ENCODE data around the gene MED12L. TPM values are rescaled to one million over a fixed set of nuclear protein-coding genes. Genes with fewer than 3 reads are reported as not detected.
"Not testable (repeated sequence)": the region's sequence is repeated elsewhere in the genome, so short reads cannot be mapped to it uniquely, and the experiment has no call there.

Gene MED12L
- total RNA-seq, 4 donors from 2014 or later = 0.15 to 0.37 (median 0.22) TPM

DNA sequence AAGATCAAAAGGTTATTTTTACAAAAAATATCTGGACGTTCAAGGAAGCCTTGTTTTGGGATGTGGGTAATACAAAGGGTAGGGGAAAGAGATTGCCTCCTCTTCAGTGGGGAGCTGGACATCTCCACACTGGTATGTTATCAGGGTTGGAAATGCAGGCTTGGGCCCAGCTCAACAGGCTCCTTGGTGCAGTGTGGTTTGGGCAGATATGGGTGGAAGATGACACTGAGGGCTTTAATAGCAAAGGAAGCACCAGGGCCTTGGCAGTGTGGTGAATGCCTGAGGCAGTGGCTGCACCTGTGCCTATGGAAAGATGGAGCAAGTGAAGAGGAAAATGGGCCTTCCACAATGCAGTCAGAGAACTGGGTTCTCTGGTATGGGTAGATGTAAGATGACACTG is 11.2 kb upstream of the MED12L start:
- no peak for TF ChIP-seq CTCF (IDR thresholded peaks at IDR 0.05)
- no peak for TF ChIP-seq POLR2A (IDR thresholded peaks at IDR 0.05)
- H3K4me3 ChIP-seq (ENCODE audit: low read depth, poor library complexity, severe bottlenecking) = no peak overlapping the region
- intact Hi-C loops (cut with DNase I; ENCODE audit: low total_unique reads) = no loop called here
- 69 to 82% methylated on average over 1 of the region's 1 CpG for WGBS, 2 donors
- no peak for DNase-seq (ENCODE audit: low spot score in 2 of 2)

DNA sequence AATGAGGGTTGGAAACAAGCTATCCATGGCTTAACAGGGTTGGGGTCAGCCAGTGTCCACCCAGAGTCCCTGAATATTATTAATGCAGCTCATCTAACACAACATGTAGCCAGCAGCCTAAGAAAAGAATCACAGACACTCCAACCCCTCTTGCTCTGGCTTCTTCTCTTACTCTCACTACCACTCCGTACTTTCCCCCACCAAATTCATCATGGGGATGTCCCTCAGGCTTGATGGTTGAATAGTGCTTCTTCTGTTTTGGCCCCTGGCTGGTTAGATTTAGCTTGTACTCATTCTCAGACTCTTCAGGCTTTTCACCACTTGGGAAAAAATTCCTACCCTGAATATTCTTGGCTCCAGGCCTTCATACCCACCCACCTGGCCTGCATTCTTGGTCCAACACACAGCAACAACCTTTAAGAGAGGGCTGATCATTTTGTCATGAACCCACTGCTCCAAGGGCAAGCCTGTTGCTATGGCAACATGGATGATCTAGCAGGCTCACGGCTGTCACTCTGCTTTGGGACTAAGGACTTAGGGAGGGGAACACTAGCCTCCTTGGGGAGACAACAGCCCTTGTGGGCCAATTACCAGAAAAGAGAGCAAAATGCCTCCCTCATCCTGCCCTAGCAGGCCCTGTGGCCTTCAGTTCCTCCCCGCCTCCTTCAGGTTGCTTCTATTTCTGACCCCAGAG is 9.4 kb upstream of the MED12L start:
- TF ChIP-seq POLR2A (IDR thresholded peaks at IDR 0.05) (no peak), CTCF (IDR thresholded peaks at IDR 0.05) (no peak)
- 87% methylated on average over 3 of the region's 3 CpGs for WGBS, 2 donors
- no peak overlapping the region for H3K4me3 ChIP-seq (ENCODE audit: low read depth, poor library complexity, severe bottlenecking)
- no peak for DNase-seq (ENCODE audit: low spot score in 2 of 2)
- intact Hi-C loops (cut with DNase I; ENCODE audit: low total_unique reads) = no loop called here

GRCh38 chr3:151076626-151077025 is 8.8 kb upstream of the MED12L start:
- TF ChIP-seq CTCF (IDR thresholded peaks at IDR 0.05) = no peak
- TF ChIP-seq POLR2A (IDR thresholded peaks at IDR 0.05) = no peak

GRCh38 chr3:151081082-151081481 is 4.4 kb upstream of the MED12L start:
- DNase-seq (ENCODE audit: low spot score in 2 of 2); H3K4me3 ChIP-seq (ENCODE audit: low read depth, poor library complexity, severe bottlenecking); intact Hi-C loops (cut with DNase I; ENCODE audit: low total_unique reads): not testable (repeated sequence)
- 95 to 96% methylated on average over 1 of the region's 1 CpG for WGBS, 2 donors

More at GRCh38 chr3:151076626-151077025, 8.8 kb upstream of the MED12L start:
- intact Hi-C loops (cut with DNase I; ENCODE audit: low total_unique reads) = no loop called here
- no peak overlapping the region for H3K4me3 ChIP-seq (ENCODE audit: low read depth, poor library complexity, severe bottlenecking)
- DNase-seq (ENCODE audit: low spot score in 2 of 2) = no peak
- 93% methylated on average over 4 of the region's 4 CpGs for WGBS, 2 donors

- intact Hi-C loops (cut with DNase I; ENCODE audit: low total_unique reads) = no loop called here
These were observed 2.3 kb upstream of the MED12L start for GRCh38 chr3:151082880-151083838.

More at GRCh38 chr3:151082880-151083838, 2.3 kb upstream of the MED12L start:
- DNase-seq (ENCODE audit: low spot score in 2 of 2) = no peak
- H3K4me3 ChIP-seq (ENCODE audit: low read depth, poor library complexity, severe bottlenecking) = no peak overlapping the region
- 44 to 45% methylated on average over 5 of the region's 5 CpGs for WGBS, 2 donors
- TF ChIP-seq CTCF (IDR thresholded peaks at IDR 0.05) (no peak), POLR2A (IDR thresholded peaks at IDR 0.05) (no peak)

All from lower leg skin (tissue), 4 donors.